ENCODE measurements around the gene IMMP2L.

The IMMP2L gene

DNA sequence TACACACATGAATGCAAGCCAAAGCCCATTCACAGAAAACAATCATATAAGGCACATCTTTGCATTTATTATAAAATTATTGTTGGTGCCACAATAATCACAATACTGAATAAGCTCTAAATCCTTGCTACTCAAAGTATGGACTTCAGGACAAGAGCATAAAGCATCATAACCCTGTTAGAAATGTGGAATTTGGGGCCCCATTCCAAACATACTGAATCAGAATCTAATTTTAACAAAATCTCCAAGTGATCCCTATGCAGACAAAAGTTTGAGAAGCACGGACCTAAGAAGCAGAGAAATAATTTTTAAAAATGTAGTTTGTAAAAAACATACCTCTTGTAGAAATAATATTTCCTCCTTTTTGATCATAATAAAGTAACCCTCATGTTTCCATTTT, 199.2 kb downstream of the IMMP2L start:
- no peaks in the 10 kb centered on the region for H3K27me3 ChIP-seq (replicated peaks; ENCODE audit: control insufficient read depth, insufficient read depth, low read length)
- no peak overlapping the region for H3K4me3 ChIP-seq (replicated peaks; ENCODE audit: low read depth, low read length)
- H3K36me3 ChIP-seq (ENCODE audit: control insufficient read depth, insufficient read depth, low read length) = no peaks in the 10 kb centered on the region
- no peak for DNase-seq (ENCODE audit: extremely low read depth, insufficient read length)
- TF ChIP-seq, protein P1, sequence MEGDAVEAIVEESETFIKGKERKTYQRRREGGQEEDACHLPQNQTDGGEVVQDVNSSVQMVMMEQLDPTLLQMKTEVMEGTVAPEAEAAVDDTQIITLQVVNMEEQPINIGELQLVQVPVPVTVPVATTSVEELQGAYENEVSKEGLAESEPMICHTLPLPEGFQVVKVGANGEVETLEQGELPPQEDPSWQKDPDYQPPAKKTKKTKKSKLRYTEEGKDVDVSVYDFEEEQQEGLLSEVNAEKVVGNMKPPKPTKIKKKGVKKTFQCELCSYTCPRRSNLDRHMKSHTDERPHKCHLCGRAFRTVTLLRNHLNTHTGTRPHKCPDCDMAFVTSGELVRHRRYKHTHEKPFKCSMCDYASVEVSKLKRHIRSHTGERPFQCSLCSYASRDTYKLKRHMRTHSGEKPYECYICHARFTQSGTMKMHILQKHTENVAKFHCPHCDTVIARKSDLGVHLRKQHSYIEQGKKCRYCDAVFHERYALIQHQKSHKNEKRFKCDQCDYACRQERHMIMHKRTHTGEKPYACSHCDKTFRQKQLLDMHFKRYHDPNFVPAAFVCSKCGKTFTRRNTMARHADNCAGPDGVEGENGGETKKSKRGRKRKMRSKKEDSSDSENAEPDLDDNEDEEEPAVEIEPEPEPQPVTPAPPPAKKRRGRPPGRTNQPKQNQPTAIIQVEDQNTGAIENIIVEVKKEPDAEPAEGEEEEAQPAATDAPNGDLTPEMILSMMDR (IDR thresholded peaks at IDR 0.05; ENCODE audit: insufficient read depth, low read length, poor library complexity, severe bottlenecking) = no peak

DNA sequence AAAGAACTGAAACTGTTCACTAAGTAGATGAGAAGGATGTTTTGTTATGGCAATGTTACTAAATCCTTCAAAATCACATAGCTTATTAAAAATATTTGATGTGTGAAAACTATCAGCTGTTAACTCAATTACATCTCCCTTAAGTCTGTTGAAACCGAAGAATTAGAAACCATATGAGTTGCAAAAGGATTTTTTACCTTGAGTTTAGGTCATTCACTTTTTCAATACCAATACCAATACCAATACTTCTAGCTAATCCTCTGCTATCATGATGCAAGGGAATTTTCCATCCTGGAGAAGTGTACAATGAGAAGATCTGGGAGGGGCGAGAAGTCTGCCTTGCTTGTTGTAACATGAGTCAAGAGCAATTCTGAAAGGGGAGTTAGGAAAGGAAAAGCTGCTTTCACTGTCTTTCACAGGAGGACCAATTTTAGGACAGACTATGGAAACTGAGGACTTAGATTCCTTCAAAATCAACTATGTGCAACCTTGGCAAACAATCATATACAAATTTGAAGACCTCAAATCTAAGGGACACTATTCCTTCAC, 199.7 kb downstream of the IMMP2L start:
- Histone ChIP-seq H3K27me3 (replicated peaks; ENCODE audit: control insufficient read depth, insufficient read depth, low read length) (no peaks in the 10 kb centered on the region), H3K4me3 (replicated peaks; ENCODE audit: low read depth, low read length) (no peak overlapping the region), H3K36me3 (ENCODE audit: control insufficient read depth, insufficient read depth, low read length) (no peaks in the 10 kb centered on the region)
- TF ChIP-seq, protein P1 (IDR thresholded peaks at IDR 0.05; ENCODE audit: insufficient read depth, low read length, poor library complexity, severe bottlenecking) = no peak
- DNase-seq (ENCODE audit: extremely low read depth, insufficient read length) = no peak

DNA sequence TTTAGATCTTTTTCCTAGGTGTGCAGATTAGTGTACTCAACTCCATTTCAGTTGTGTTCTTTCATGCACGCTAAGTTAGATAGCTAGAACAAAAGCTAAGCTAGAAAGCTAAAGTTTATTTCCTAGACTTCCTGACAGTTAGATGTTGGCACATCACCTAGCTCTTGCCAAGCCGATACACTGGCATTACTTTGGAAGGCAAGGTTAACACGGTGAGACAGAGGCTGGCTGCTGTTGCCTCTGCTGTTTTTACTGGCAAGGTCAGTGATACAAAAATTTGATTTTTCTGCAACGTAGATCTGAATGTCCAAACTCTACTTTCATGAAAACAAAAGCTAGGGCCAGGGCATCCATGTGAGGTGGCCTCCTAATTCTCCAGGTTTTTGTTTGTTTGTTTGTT, 203.4 kb downstream of the IMMP2L start:
- DNase-seq (ENCODE audit: extremely low read depth, insufficient read length) = no peak
- no peaks in the 10 kb centered on the region for H3K27me3 ChIP-seq (replicated peaks; ENCODE audit: control insufficient read depth, insufficient read depth, low read length)
- no peak overlapping the region for H3K4me3 ChIP-seq (replicated peaks; ENCODE audit: low read depth, low read length)
- TF ChIP-seq, protein P1 (IDR thresholded peaks at IDR 0.05; ENCODE audit: insufficient read depth, low read length, poor library complexity, severe bottlenecking) = no peak
- no peaks in the 10 kb centered on the region for H3K36me3 ChIP-seq (ENCODE audit: control insufficient read depth, insufficient read depth, low read length)

DNA sequence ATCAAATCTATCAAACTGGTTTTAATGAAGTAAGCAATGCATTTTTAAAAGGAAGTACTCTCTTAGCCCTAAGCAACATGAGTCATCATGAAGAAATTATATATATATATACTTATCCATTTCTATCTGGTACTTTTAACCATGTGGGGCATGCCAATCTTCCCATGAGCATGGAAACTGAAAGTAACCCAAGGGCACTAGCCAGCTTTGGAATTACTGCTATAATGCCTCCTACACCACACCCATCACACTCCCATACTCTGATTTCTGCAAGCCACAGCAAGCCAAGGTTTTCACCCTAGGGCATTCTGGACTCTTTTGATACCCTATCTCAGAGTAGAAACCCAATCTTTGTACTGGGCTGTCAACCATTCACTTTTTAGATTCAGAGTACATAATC, 204.6 kb downstream of the IMMP2L start:
- TF ChIP-seq, protein P1 (IDR thresholded peaks at IDR 0.05; ENCODE audit: insufficient read depth, low read length, poor library complexity, severe bottlenecking) = no peak
- DNase-seq (ENCODE audit: extremely low read depth, insufficient read length) = no peak
- Histone ChIP-seq H3K27me3 (replicated peaks; ENCODE audit: control insufficient read depth, insufficient read depth, low read length) (no peaks in the 10 kb centered on the region), H3K4me3 (replicated peaks; ENCODE audit: low read depth, low read length) (no peak overlapping the region), H3K36me3 (ENCODE audit: control insufficient read depth, insufficient read depth, low read length) (no peaks in the 10 kb centered on the region)

DNA sequence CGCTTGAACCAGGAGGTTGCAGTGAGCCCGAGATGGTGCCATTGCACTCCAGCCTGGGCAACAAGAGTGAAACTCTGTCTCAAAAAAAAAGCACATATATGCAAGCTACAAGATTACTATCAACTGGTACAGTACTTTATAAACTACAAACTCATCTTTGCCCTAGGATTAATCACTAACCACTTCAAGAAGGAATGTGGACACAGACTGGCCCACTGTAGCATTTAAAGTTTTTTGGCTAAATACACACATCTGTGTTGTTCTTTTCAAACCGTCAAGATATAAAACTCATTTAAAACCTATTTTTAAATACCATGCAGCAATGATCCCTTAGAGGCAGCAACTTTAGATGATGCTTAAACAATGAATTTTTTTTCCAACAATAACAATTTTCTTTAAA, 205.4 kb downstream of the IMMP2L start:
- no peak for DNase-seq (ENCODE audit: extremely low read depth, insufficient read length)
- H3K27me3 ChIP-seq (replicated peaks; ENCODE audit: control insufficient read depth, insufficient read depth, low read length) = no peaks in the 10 kb centered on the region
- no peak overlapping the region for H3K4me3 ChIP-seq (replicated peaks; ENCODE audit: low read depth, low read length)
- TF ChIP-seq, protein P1 (IDR thresholded peaks at IDR 0.05; ENCODE audit: insufficient read depth, low read length, poor library complexity, severe bottlenecking) = no peak
- H3K36me3 ChIP-seq (ENCODE audit: control insufficient read depth, insufficient read depth, low read length) = no peaks in the 10 kb centered on the region

DNA sequence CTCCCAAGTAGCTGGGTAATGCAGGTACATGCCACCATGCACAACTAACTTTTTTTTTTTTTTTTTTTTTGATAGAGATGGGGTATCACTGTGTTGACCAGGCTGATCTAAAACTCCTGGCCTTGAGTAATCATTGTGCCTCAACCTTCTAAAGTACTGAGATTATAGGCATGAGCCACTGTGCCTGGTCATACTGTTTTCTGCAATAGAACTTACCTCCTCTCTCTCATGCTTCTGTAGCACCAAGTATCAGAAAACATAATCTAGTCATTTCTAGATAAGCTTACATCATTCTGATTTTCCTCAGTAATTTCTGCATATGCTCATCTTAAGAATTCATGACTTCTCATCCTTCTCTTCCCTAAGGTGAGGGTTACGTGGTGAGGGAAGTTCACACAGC, 210.0 kb downstream of the IMMP2L start:
- Histone ChIP-seq H3K36me3 (ENCODE audit: control insufficient read depth, insufficient read depth, low read length) (no peaks in the 10 kb centered on the region), H3K4me3 (replicated peaks; ENCODE audit: low read depth, low read length) (no peak overlapping the region), H3K27me3 (replicated peaks; ENCODE audit: control insufficient read depth, insufficient read depth, low read length) (no peaks in the 10 kb centered on the region)
- DNase-seq (ENCODE audit: extremely low read depth, insufficient read length) = peak; percentile 24
- TF ChIP-seq, protein P1 (IDR thresholded peaks at IDR 0.05; ENCODE audit: insufficient read depth, low read length, poor library complexity, severe bottlenecking) = no peak

Measured in GM06990 (cell line).